Neuronal stem cell (in vitro differentiated cells): ENCODE data around the gene P2RY12.

ENCODE experiments used
- DNase-seq: peaks from one replicate; pipeline ENCODE4 v3.0.0-alpha.2; 2013; ENCODE audit warnings: low spot score
- H2AFZ ChIP-seq: one replicate; pipeline ENCODE4 v1.6.1; 2013; ENCODE audit warnings: mild to moderate bottlenecking, low read length, inconsistent platforms
- H2AK5ac ChIP-seq: 2 replicates; pipeline ENCODE4 v1.6.1; 2013; ENCODE audit warnings: low read depth, mild to moderate bottlenecking, inconsistent platforms, low read length, moderate library complexity, mixed read lengths
- H2BK120ac ChIP-seq: 2 replicates; pipeline ENCODE4 v1.6.1; 2013; ENCODE audit warnings: low read depth, mild to moderate bottlenecking, inconsistent platforms, low read length, moderate library complexity, mixed read lengths
- H2BK12ac ChIP-seq: one replicate; pipeline ENCODE4 v1.6.1; 2013; ENCODE audit warnings: low read length, inconsistent platforms
- H2BK15ac ChIP-seq: 2 replicates; pipeline ENCODE4 v1.6.1; 2013; ENCODE audit warnings: mild to moderate bottlenecking, low read length, inconsistent platforms, mixed read lengths
- H2BK5ac ChIP-seq: one replicate; pipeline ENCODE4 v1.6.1; 2013; ENCODE audit warnings: inconsistent platforms, mild to moderate bottlenecking, low read length, moderate library complexity
- H3K14ac ChIP-seq: one replicate; pipeline ENCODE4 v1.6.1; 2013; ENCODE audit warnings: low read length, inconsistent platforms
- H3K18ac ChIP-seq: 2 replicates; pipeline ENCODE4 v1.6.1; 2013; ENCODE audit warnings: low read length, inconsistent platforms
- H3K23ac ChIP-seq: 2 replicates; pipeline ENCODE4 v1.6.1; 2013; ENCODE audit warnings: low read depth, mild to moderate bottlenecking, mixed read lengths, low read length, inconsistent platforms; ENCODE audit not compliant: poor library complexity
- H3K27ac ChIP-seq: replicated peaks from 3 replicates; pipeline ENCODE4 v1.5.1; 2013; ENCODE audit warnings: low read length, inconsistent platforms
- H3K27me3 ChIP-seq, 3 experiments: 2 replicates each; pipeline ENCODE4 v1.6.1; 2013; ENCODE audit warnings: low read length in 3 of 3, mild to moderate bottlenecking in 2 of 3, inconsistent platforms in 1 of 3, low read depth in 1 of 3, mixed read lengths in 1 of 3, moderate library complexity in 1 of 3; ENCODE audit not compliant: control insufficient read depth in 3 of 3, insufficient read depth in 3 of 3
- H3K36me3 ChIP-seq, 2 donors: replicated peaks in 1 of 2; 2 replicates each; pipeline ENCODE4 v1.6.1; 2013; ENCODE audit warnings: low read length in 2 of 2; ENCODE audit not compliant: control insufficient read depth in 2 of 2, insufficient read depth in 2 of 2
- H3K4ac ChIP-seq: 2 replicates; pipeline ENCODE4 v1.6.1; 2013; ENCODE audit warnings: inconsistent platforms, mild to moderate bottlenecking, low read length, moderate library complexity
- H3K4me1 ChIP-seq, 2 donors: 1 replicate in 1 of 2; 2 replicates in 1 of 2; pipeline ENCODE4 v1.6.1; 2013; ENCODE audit warnings: low read length in 2 of 2, low read depth in 1 of 2; ENCODE audit not compliant: control insufficient read depth in 2 of 2, insufficient read depth in 1 of 2
- H3K4me2 ChIP-seq: one replicate; pipeline ENCODE4 v1.6.1; 2013; ENCODE audit warnings: mild to moderate bottlenecking, low read length, inconsistent platforms; ENCODE audit not compliant: insufficient read depth, poor library complexity, severe bottlenecking
- H3K4me3 ChIP-seq, 2 donors: 2 replicates each; pipeline ENCODE4 v1.5.1; 2013; ENCODE audit warnings: low read length in 2 of 2, mild to moderate bottlenecking in 2 of 2, inconsistent platforms in 1 of 2, moderate library complexity in 1 of 2
- H3K79me1 ChIP-seq: one replicate; pipeline ENCODE4 v1.6.1; 2013; ENCODE audit warnings: low read depth, mild to moderate bottlenecking, inconsistent platforms, low read length, moderate library complexity
- H3K9ac ChIP-seq: one replicate; pipeline ENCODE4 v1.6.1; 2013; ENCODE audit warnings: mild to moderate bottlenecking, low read depth, low read length, inconsistent platforms; ENCODE audit not compliant: poor library complexity
- H3K9me3 ChIP-seq, 2 donors: replicated peaks in 1 of 2; 2 replicates each; pipeline versions ENCODE3 to v1.6.1; 2013; ENCODE audit warnings: low read length in 2 of 2, mild to moderate bottlenecking in 2 of 2, inconsistent platforms in 1 of 2, low read depth in 1 of 2, mixed read lengths in 1 of 2, moderate library complexity in 1 of 2; ENCODE audit not compliant: control insufficient read depth in 2 of 2, insufficient read depth in 1 of 2
- H4K8ac ChIP-seq: one replicate; pipeline ENCODE4 v1.6.1; 2013; ENCODE audit warnings: low read depth, mild to moderate bottlenecking, inconsistent platforms, low read length, moderate library complexity
- H4K91ac ChIP-seq: one replicate; pipeline ENCODE4 v1.6.1; 2013; ENCODE audit warnings: low read length, low read depth, mild to moderate bottlenecking, inconsistent platforms; ENCODE audit not compliant: poor library complexity
- WGBS, 2 donors: extraction: QIAGEN DNeasy Blood & Tissue Kit; methylation state at CpG; one replicate each; pipeline ENCODE4 v1.1.7; 2013; ENCODE audit warnings: missing lambda C conversion rate in 2 of 2, mixed read lengths in 1 of 2; ENCODE audit not compliant: insufficient read length in 2 of 2, insufficient replicate concordance in 1 of 2; ENCODE audit errors: extremely low coverage in 2 of 2; 5-methylcytosine and 5-hydroxymethylcytosine counted together

Gene P2RY12

DNA sequence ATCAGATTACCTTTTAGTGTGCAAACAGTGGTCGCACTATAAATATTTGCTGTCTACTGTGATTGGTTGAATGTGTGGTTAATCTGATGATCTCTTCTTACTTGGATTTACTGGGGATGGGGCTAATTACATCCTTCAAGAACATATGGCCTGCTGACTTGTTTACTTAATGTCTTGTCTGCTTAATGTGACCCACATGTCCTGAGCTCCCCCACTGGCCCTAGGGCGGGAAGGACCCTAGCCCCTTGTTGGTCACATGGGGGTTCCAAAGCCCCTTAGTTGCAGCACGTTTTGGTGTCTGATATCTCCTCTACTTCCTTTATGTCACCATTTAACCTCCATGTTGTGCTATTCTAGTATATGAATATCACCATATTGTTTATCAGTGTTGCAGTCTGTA, 17.8 kb upstream of the P2RY12 start:
- H3K36me3 ChIP-seq, result no peaks in the 10 kb centered on the region
- no peak for DNase-seq
- no CpG with 5 or more reads among the region's 3 CpGs for WGBS, 2 donors
- no peak overlapping the region for H3K23ac ChIP-seq
- H3K4ac ChIP-seq, result no peak overlapping the region
- no peak overlapping the region for H3K4me2 ChIP-seq
- no peak overlapping the region for H4K91ac ChIP-seq
- H2BK12ac ChIP-seq, result no peak overlapping the region
- H2AK5ac ChIP-seq, result no peak overlapping the region
- H2AFZ ChIP-seq, result no peak overlapping the region
- H3K14ac ChIP-seq, result no peak overlapping the region
- no peak overlapping the region for H2BK5ac ChIP-seq
- H3K9ac ChIP-seq, result no peak overlapping the region
- H3K18ac ChIP-seq, result no peak overlapping the region
- no peaks in the 10 kb centered on the region for H3K27me3 ChIP-seq
- no peaks in the 10 kb centered on the region for H3K79me1 ChIP-seq
- H3K27ac ChIP-seq, result no peak overlapping the region
- H2BK120ac ChIP-seq, result no peak overlapping the region
- H2BK15ac ChIP-seq, result no peak overlapping the region
- no peaks in the 10 kb centered on the region for H3K9me3 ChIP-seq
- H3K4me3 ChIP-seq, result no peak overlapping the region
- H4K8ac ChIP-seq, result no peak overlapping the region
- H3K4me1 ChIP-seq, result no peaks in the 10 kb centered on the region

DNA sequence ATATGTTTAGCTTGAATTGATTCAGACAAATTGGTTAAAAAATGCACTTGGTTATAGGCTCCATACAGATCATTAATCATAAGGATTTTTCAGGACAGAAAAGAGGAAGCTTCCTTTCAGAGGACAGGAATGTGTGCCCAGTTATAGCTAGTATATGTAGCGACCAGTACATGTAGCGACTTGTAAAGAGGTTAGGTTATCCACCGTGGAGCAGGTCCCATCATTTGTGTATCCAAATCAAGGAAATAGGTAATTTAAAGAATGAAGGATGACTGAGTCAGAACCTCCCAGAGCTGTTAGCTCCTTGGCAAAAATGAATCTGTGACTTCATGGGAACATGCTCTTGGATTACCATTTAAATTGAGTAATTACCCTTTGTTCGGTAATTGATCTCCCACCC, 15.8 kb upstream of the P2RY12 start:
- H3K23ac ChIP-seq, result no peak overlapping the region
- H2BK120ac ChIP-seq, result no peak overlapping the region
- no peak for DNase-seq
- no peaks in the 10 kb centered on the region for H3K4me1 ChIP-seq
- H3K14ac ChIP-seq, result no peak overlapping the region
- no peak overlapping the region for H3K27ac ChIP-seq
- H3K9me3 ChIP-seq, result no peaks in the 10 kb centered on the region
- no peak overlapping the region for H2BK15ac ChIP-seq
- no peak overlapping the region for H3K4ac ChIP-seq
- H2BK5ac ChIP-seq, result no peak overlapping the region
- H2AFZ ChIP-seq, result no peak overlapping the region
- no peaks in the 10 kb centered on the region for H3K79me1 ChIP-seq
- H3K36me3 ChIP-seq, result no peaks in the 10 kb centered on the region
- H3K4me2 ChIP-seq, result no peak overlapping the region
- H3K27me3 ChIP-seq, result no peaks in the 10 kb centered on the region
- no peak overlapping the region for H2AK5ac ChIP-seq
- H3K18ac ChIP-seq, result no peak overlapping the region
- H4K91ac ChIP-seq, result no peak overlapping the region
- H4K8ac ChIP-seq, result no peak overlapping the region
- WGBS, 2 donors, result no CpG with 5 or more reads among the region's 4 CpGs
- no peak overlapping the region for H2BK12ac ChIP-seq
- no peak overlapping the region for H3K9ac ChIP-seq
- H3K4me3 ChIP-seq, result no peak overlapping the region

DNA sequence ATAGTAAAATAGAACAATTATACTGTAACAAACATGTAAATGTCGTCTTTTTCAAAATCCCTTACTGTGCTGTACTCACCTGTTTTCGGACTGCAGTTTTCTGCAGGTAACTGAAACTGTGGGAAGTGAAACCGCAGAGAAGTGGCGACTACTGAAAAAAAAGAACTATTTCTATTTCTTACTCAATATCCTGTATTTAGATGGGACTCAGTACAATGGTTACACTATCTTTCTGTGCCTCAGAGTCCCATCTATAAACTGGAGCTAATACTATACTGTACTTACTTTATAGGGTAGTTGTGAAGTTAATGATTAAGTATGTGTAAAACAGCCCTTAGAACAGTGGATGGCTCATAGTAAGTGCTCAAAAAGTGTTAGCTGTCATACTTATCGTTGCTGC, 14.3 kb upstream of the P2RY12 start:
- Histone ChIP-seq H3K27ac (no peak overlapping the region), H3K36me3 (peaks cover 2 to 4% of the 10 kb centered on the region in 2 donors), H2BK12ac (no peak overlapping the region), H2AFZ (no peak overlapping the region), H3K4me2 (no peak overlapping the region), H2BK15ac (no peak overlapping the region), H3K9me3 (no peaks in the 10 kb centered on the region), H2BK5ac (no peak overlapping the region), H3K79me1 (no peaks in the 10 kb centered on the region), H3K4ac (no peak overlapping the region), H3K9ac (no peak overlapping the region), H3K4me1 (no peaks in the 10 kb centered on the region), H3K14ac (no peak overlapping the region), H4K8ac (no peak overlapping the region), H2AK5ac (no peak overlapping the region), H4K91ac (no peak overlapping the region), H3K27me3 (no peaks in the 10 kb centered on the region), H3K4me3 (no peak overlapping the region), H3K23ac (no peak overlapping the region), H3K18ac (no peak overlapping the region), H2BK120ac (no peak overlapping the region)
- no peak for DNase-seq
- no CpG with 5 or more reads among the region's 5 CpGs for WGBS, 2 donors

DNA sequence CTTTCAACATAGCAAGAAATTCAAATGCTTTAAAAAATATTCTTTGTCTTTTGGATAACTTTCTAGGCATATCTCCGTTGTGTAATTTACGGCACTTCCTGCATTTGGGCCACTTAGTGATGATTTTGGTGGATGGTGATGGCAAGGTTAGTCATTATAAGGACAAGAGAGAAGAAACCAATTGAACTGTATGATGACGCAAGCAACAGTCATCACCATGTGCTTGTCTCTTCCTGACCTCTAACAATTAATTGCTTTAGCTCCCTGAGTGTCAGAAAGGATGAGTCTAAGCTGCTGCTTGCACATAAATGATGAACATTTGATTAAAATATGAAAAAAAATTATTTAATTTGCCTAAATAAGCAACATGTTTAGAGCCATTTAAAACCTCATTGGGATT, 11.3 kb upstream of the P2RY12 start:
- H3K4ac ChIP-seq, result no peak overlapping the region
- no peak overlapping the region for H2AK5ac ChIP-seq
- no peak overlapping the region for H3K4me2 ChIP-seq
- H3K4me3 ChIP-seq, result no peak overlapping the region
- no peak overlapping the region for H2BK5ac ChIP-seq
- H3K9ac ChIP-seq, result no peak overlapping the region
- H4K8ac ChIP-seq, result no peak overlapping the region
- no peak overlapping the region for H3K18ac ChIP-seq
- no CpG with 5 or more reads among the region's 3 CpGs for WGBS, 2 donors
- H2BK15ac ChIP-seq, result no peak overlapping the region
- H3K79me1 ChIP-seq, result no peaks in the 10 kb centered on the region
- H3K27me3 ChIP-seq, result no peaks in the 10 kb centered on the region
- no peak overlapping the region for H3K23ac ChIP-seq
- H2BK12ac ChIP-seq, result no peak overlapping the region
- no peak overlapping the region for H4K91ac ChIP-seq
- no peaks in the 10 kb centered on the region for H3K9me3 ChIP-seq
- H3K14ac ChIP-seq, result no peak overlapping the region
- H3K36me3 ChIP-seq, result peaks cover 2 to 4% of the 10 kb centered on the region in 2 donors
- no peaks in the 10 kb centered on the region for H3K4me1 ChIP-seq
- H3K27ac ChIP-seq, result no peak overlapping the region
- DNase-seq, result no peak
- no peak overlapping the region for H2AFZ ChIP-seq
- H2BK120ac ChIP-seq, result no peak overlapping the region
